ENCODE measurements around the gene CCDC63. TPM values are rescaled to one million over a fixed set of nuclear protein-coding genes. Genes with fewer than 3 reads are reported as not detected.

CCDC63 gene
- polyA plus RNA-seq, 1 of the 3 experiments (the other 2 are of a cell fraction): not detected

DNA sequence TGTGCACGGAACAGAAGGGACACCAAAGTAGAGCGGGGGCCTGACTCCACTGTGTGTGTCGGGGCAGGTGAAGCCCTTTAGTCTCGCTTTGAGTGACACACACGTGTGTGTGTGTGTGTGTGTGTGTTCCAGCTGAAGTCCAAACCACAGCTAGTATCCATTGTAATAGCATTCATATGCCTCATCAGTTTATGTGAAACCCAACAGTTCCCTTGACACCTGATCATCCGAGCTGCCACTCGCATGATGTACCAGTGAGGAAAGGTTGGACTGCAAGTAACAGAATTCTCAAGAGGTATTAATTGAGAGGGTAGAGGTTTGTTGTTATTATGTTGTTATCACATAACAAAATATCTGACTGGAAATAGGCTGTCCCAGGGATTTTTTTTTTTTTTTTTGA is 16.4 kb downstream of the CCDC63 start (continued):
- TF ChIP-seq, protein P1, sequence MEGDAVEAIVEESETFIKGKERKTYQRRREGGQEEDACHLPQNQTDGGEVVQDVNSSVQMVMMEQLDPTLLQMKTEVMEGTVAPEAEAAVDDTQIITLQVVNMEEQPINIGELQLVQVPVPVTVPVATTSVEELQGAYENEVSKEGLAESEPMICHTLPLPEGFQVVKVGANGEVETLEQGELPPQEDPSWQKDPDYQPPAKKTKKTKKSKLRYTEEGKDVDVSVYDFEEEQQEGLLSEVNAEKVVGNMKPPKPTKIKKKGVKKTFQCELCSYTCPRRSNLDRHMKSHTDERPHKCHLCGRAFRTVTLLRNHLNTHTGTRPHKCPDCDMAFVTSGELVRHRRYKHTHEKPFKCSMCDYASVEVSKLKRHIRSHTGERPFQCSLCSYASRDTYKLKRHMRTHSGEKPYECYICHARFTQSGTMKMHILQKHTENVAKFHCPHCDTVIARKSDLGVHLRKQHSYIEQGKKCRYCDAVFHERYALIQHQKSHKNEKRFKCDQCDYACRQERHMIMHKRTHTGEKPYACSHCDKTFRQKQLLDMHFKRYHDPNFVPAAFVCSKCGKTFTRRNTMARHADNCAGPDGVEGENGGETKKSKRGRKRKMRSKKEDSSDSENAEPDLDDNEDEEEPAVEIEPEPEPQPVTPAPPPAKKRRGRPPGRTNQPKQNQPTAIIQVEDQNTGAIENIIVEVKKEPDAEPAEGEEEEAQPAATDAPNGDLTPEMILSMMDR (IDR thresholded peaks at IDR 0.05): no peak
- no peak for TF ChIP-seq TAF1 (IDR thresholded peaks at IDR 0.05; ENCODE audit: borderline replicate concordance, low read depth, low read length)
- TF ChIP-seq, protein P2, sequence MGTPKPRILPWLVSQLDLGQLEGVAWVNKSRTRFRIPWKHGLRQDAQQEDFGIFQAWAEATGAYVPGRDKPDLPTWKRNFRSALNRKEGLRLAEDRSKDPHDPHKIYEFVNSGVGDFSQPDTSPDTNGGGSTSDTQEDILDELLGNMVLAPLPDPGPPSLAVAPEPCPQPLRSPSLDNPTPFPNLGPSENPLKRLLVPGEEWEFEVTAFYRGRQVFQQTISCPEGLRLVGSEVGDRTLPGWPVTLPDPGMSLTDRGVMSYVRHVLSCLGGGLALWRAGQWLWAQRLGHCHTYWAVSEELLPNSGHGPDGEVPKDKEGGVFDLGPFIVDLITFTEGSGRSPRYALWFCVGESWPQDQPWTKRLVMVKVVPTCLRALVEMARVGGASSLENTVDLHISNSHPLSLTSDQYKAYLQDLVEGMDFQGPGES (IDR thresholded peaks at IDR 0.05; ENCODE audit: low read depth, low read length): no peak
- TF ChIP-seq RXRA (IDR thresholded peaks at IDR 0.05; ENCODE audit: borderline replicate concordance, low read depth): no peak
- TF ChIP-seq, protein P3, sequence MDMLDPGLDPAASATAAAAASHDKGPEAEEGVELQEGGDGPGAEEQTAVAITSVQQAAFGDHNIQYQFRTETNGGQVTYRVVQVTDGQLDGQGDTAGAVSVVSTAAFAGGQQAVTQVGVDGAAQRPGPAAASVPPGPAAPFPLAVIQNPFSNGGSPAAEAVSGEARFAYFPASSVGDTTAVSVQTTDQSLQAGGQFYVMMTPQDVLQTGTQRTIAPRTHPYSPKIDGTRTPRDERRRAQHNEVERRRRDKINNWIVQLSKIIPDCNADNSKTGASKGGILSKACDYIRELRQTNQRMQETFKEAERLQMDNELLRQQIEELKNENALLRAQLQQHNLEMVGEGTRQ (IDR thresholded peaks at IDR 0.05; ENCODE audit: borderline replicate concordance, low read depth, low read length): no peak
- TF ChIP-seq POLR2AphosphoS5 (IDR thresholded peaks at IDR 0.05; ENCODE audit: low read depth, low read length): no peak
- no peak for TF ChIP-seq MAX (IDR thresholded peaks at IDR 0.05; ENCODE audit: low read depth)

DNA sequence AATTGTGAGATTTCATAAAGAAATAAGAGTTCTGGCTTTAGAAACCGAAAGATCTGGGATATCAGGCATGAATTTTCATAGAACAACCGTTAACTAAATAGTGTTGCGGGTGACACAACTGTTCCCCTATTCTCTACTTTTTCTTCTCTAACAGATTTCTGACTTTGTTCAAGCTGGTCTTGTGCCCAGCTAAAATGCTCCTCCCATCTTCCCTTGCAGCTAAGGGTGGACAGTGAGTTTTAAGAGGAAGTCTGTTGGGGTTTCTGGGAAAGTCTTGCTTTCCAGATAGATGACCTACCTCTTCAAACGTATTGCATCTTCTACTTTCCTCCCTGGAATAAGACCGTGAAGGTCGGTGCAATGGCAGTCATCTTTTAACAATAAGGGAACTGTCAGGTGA is 18.7 kb downstream of the CCDC63 start:
- POLR2A ChIA-PET: no interaction called here
- H3K27ac ChIP-seq (ENCODE audit: low read depth in 2 of 2, low read length in 1 of 2): no peak overlapping the region
- H3K9me3 ChIP-seq: no peaks in the 10 kb centered on the region
- H4K20me1 ChIP-seq (ENCODE audit: insufficient read depth): no peaks in the 10 kb centered on the region
- no peaks in the 10 kb centered on the region for H3K9me2 ChIP-seq
- no peak overlapping the region for H3K4me2 ChIP-seq
- CTCF ChIA-PET: interaction anchor here (0.6 to 1.2 kb wide), 5 partner anchors 14 to 1711 kb away, joined by 3 to 5 read pairs (median 3); partner anchors contain the start of gene CCDC63
- H3K4me1 ChIP-seq (ENCODE audit: control insufficient read depth in 1 of 2, insufficient read depth in 2 of 2, low read depth in 1 of 2, low read length in 1 of 2): no peaks in the 10 kb centered on the region
- H2AFZ ChIP-seq (ENCODE audit: low read depth): no peak overlapping the region
- no peak overlapping the region for H3K4me3 ChIP-seq (ENCODE audit: low read depth in 2 of 2, low read length in 1 of 2)
- no peaks in the 10 kb centered on the region for H3K36me3 ChIP-seq (replicated peaks in 1 of 2; ENCODE audit: control insufficient read depth in 1 of 2, insufficient read depth in 2 of 2, low read length in 1 of 2)
- no peaks in the 10 kb centered on the region for H3F3A ChIP-seq (replicated peaks; ENCODE audit: insufficient read depth)
- no peak for DNase-seq
- no peaks in the 10 kb centered on the region for H3K79me2 ChIP-seq (ENCODE audit: insufficient read depth)
- H3K9ac ChIP-seq: no peak overlapping the region
- 72% methylated on average over 6 of the region's 6 CpGs for WGBS (ENCODE audit: low lambda C conversion rate)
- H3K27me3 ChIP-seq (ENCODE audit: insufficient read depth): no peaks in the 10 kb centered on the region
- TF ChIP-seq, protein P3 (IDR thresholded peaks at IDR 0.05; ENCODE audit: borderline replicate concordance, low read depth, low read length): no peak
- no peak for TF ChIP-seq TAF1 (IDR thresholded peaks at IDR 0.05; ENCODE audit: borderline replicate concordance, low read depth, low read length)
- TF ChIP-seq GABPA (IDR thresholded peaks at IDR 0.05; ENCODE audit: low read depth): no peak
- no peak for TF ChIP-seq FOSL2 (IDR thresholded peaks at IDR 0.05; ENCODE audit: borderline replicate concordance, low read depth)
- TF ChIP-seq RAD21 (IDR thresholded peaks at IDR 0.05; ENCODE audit: low read length): no peak
- no peak for TF ChIP-seq MEF2A (IDR thresholded peaks at IDR 0.05; ENCODE audit: borderline replicate concordance, low read depth)
- no peak for TF ChIP-seq PBX3 (IDR thresholded peaks at IDR 0.05)
- no peak for TF ChIP-seq REST (IDR thresholded peaks at IDR 0.05; ENCODE audit: low read depth, low read length)
- TF ChIP-seq NRF1 (IDR thresholded peaks at IDR 0.05; ENCODE audit: low read depth, low read length): no peak
- no peak for TF ChIP-seq ZBTB33 (IDR thresholded peaks at IDR 0.05; ENCODE audit: borderline replicate concordance, low read depth)
- TF ChIP-seq, protein P2 (IDR thresholded peaks at IDR 0.05; ENCODE audit: low read depth, low read length): no peak
- TF ChIP-seq FOXM1 (IDR thresholded peaks at IDR 0.05; ENCODE audit: low read depth): no peak

All from SK-N-SH (cell line).